Glomerular visceral epithelial cell (primary cell): ENCODE data around the gene ANO7.

Source experiments
- DNase-seq: peaks from one replicate; pipeline ENCODE4 v3.0.0-alpha.2; 2016; ENCODE audit errors: extremely low spot score

Gene ANO7

GRCh38 chr2:241158546-241158900 lies 30.0 kb upstream of the ANO7 start:
- DNase-seq, result no peak

DNA sequence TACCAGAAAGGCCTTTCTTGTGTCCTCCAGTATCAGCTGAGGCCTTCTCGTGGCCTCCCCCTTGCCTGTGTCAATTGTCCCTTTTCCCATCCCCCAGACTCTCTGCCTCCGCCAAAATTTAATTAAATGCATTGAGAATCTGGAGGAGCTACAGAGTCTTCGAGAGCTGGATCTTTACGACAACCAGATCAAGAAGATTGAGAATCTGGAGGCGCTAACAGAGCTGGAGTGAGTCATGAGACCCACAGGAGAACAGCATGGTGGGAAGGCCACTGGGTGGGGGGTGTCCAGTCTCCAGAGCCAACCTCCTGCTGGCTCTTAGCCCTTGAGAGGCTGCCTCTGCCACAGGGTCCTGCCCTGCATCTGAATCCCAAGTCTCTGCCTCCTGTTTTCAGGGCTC lies 29.4 kb upstream of the ANO7 start:
- DNase-seq, result no peak

DNA sequence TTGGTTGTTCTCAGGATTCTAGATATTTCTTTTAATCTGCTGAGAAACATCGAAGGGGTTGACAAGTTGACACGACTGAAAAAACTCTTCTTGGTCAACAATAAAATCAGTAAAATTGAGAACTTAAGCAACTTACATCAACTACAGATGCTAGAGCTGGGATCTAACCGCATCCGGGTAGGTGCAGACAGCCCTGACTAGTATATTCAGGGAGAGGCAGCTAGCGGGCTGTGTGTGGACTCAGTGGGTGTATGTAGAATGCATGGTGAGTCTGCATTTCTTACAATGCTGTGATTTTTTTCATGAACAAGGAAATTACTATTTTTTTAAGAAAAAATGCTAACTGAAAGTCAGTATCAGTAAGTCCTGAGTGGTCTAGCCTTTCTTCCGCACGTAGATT lies 28.2 kb upstream of the ANO7 start:
- no peak for DNase-seq

DNA sequence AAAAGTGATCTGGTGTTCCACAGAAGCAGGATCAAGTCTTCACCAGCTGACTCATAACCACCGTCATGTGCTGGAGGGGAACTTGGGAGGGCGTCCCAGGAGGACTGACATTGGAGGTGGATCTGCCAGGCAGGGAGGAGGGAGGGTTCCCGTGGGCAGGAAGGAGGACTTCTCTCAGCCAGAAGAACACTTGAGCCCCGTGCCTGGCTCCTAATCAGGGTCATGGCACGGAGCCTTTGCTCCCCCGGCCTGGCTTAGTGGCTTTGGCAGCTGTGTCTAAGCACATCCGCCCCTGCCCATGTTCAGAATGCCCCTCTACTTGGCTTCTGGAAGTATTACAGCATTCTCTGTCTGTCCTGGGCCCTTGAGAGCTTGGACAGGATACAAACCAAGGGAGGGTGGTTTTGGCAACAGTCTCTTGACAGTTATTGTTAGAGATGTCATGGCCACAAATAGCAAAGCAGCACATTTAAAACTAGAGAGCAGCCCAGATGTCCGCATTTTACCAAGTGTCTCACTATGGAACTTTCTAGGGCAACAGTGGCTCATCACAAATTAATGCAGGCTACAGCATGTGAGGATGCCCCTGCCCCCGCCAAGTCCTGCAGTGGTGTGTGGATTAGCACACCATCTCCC lies 26.7 kb upstream of the ANO7 start:
- peak; percentile 25 for DNase-seq

DNA sequence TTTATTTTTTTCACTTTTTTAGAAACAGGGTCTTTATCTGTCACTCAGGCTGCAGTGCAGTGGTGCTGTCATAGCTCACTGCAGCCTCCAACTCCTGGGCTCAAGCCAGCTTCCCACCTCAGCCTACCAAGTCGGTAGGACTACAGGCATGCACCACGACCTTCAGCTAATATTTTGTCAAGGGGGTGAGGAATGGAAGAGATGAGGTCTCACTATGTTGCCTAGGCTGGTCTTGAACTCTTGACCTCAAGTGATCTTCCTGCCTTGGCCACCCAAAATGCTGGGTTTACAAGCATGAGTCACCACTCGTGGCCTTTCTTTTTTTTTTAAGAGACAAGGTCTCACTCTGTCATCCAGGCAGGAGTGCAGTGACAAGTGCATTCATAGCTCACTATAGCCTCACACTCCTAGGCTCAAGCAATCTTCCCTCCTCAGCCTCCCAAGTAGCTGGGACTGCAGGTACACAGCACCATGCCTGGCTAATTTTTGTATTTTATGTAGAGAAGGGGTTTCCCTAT lies 24.8 kb upstream of the ANO7 start:
- DNase-seq, result no peak

DNA sequence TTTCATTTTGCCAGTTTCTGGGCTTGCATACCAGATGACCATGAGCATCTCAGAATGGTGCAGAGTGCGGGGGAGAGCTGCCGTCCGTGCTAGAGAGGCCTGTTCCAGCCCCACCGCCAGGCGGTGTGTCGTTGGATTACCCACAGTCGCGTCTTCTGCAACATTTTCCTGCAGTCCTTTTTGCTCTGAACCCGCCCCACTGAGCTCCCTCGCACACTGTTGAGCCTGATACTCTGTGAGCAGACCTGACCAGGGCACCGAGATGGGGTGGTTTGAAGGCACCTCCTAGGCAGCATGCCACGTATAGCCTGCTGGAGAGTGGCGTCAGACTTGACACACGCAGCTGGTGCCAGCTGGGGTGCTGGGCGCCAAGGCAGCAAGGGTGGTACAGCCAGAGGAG lies 20.1 kb upstream of the ANO7 start:
- no peak for DNase-seq

DNA sequence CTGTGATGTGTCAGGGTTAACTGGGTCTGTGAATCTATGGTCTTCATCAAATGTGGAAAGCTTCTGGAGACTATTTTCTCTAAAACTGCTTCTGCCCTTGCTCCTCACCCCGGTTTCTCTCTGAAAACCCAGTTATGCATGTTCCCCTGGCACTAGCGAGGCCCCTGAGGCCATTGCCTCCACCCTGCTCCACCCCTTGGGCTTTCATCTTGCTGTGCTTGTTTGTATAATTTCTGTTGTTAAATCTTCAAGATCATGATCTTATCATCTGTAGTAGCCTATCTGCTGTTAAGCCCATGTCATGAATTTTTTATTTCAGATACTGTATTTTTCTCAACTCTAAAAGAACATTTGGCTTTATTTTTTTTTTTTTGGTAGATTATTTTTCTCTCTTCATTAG lies 14.9 kb upstream of the ANO7 start:
- no peak for DNase-seq

- DNase-seq, result no peak
Observed at GRCh38 chr2:241177526-241178334, 10.7 kb upstream of the ANO7 start.

- no peak for DNase-seq
Observed at GRCh38 chr2:241178961-241179360, 9.5 kb upstream of the ANO7 start.

DNA sequence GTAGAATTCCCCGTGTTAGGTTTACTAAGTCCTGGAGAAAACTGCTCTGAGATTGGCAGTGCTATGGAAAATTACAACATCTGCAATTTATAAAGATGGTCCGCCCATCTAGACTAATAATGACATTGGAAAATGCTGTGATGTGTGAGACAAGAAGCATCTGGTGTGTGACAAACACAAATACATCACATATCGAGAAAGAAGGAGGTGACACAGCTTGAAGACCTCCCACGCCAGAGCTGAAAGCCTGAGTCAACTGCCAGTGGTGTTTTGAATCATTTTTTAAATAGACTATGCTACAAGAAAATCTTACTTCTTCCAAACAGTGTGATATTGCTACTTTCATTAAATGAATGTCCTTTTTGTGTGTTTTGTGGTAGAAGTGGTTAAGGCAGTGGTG lies 8.6 kb upstream of the ANO7 start:
- no peak for DNase-seq

DNA sequence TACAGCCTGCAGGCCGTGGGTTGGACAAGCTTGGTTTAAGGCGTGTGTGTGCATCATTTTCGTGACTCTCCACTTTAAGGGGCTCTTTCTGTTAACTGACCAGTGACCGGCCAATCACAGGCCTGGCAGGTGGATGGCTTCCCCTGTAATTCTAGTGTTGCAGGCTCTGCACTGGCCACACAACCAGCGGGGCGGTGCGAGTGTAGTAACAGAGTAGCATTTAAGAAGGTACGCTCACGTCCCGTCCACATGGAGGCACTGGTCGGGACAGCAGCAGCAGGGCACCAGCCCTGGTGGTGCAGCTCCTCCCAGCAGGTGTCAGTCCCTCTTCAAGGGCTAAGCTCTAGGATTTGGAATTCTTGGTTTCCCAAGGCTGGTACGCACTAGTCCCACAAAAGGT lies 8.0 kb upstream of the ANO7 start:
- no peak for DNase-seq

DNA sequence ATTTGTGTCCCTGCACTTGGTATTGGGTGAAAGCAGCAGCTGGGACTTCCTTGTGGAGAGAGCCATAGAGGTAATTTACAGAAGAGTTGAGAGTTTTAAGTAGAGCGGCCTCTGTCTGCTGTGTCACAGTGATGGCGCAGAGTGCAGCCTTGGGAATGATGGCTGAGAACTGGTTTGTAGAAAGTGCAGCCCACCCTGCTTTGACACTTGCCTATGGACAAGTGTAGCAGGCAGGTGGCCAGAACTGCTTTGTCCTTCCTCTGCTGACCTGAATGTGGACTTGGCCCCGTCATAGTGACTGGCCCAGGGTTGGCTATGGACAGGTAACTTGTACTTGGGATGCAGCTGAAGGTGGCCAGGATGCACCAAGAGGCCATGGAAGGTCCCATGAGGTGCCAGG lies 6.4 kb upstream of the ANO7 start:
- DNase-seq, result no peak

DNA sequence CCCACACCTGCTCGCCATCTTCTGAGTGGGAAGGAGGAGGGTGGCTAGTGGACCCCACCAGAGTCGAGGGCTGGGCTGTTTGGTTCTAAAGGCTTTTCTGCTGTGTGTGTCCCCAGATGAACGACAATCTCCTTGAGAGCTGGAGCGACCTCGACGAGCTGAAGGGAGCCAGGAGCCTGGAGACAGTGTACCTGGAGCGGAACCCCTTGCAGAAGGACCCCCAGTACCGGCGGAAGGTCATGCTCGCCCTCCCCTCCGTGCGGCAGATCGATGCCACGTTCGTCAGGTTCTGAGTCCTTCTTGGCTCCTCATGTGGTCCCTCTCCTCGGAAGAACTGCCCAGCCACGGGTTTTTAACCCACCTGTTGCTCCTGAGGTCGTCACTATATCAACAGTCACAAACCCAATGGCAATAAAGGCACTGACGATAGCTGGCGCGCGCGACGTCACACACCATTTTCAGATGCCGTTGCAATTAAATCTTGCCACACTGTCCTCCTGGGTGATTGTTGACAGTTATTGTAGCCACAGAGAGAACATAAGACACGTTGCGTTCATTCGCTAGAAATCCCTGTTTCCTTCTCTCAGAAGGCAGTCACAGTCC lies 5.8 kb upstream of the ANO7 start:
- no peak for DNase-seq

- no peak for DNase-seq
Observed at GRCh38 chr2:241183221-241183620, 5.3 kb upstream of the ANO7 start.

GRCh38 chr2:241184901-241185300 lies 3.6 kb upstream of the ANO7 start:
- DNase-seq, result no peak

- DNase-seq, result no peak
Observed at GRCh38 chr2:241185961-241186360, 2.5 kb upstream of the ANO7 start.

DNA sequence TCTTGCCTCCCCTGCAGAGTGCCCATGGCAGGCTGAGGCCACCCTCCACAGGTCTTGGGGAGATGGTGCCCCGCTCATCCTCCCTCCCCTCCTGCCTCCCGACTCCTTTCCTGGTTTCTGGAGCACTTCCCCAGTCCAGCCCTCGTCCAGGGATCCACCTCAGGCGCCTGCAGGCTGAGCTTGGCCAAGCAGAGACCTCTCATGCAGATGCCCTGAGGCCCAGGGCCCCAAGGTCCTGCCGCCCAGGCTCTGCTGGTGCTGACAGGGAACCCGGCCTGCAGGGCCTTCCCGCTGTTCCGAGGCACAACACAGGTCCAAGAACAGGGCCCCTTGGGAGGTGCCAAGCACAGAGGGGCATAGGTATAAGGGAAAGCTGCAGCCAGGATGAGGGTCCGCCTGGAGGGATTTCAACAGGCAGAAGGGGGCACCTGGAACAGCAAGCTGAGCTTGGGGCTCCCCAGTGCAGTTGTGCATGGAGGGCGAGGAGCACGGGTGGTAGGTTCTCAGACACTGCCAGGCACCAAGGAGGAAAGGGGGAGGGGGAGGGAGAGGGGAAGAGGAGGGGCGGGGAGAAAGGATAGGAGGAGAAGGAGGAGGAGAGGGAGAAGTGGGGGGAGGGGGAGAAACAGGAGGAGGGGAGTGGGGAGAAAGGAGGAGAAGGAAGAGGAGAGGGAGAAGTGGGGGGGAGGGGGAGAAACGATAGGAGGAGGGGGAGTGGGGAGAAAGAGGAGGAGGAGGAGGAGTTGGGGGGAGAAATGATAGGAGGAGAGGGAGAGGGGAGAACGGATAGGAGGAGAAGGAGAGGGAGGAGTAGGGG lies 1.2 kb upstream of the ANO7 start:
- DNase-seq, result no peak

DNA sequence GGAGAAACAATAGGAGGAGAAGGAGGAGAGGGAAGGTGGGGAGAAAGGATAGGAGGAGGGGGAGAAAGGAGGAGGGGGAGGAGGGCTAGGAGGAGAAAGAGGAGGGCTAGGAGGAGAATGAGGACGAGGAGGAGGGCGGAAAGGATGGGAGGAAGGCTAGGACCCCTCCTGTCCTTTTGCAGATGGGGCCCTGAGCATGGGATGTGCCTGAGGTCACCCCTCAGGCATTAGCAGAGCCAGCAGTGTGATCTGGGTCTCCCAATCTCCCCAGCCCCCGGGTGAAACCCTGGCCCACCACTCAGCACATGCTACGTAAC lies 601 bp upstream of the ANO7 start:
- no peak for DNase-seq

- DNase-seq, result no peak
Observed at GRCh38 chr2:241189093-241189855, 797 bp downstream of the ANO7 start.

DNA sequence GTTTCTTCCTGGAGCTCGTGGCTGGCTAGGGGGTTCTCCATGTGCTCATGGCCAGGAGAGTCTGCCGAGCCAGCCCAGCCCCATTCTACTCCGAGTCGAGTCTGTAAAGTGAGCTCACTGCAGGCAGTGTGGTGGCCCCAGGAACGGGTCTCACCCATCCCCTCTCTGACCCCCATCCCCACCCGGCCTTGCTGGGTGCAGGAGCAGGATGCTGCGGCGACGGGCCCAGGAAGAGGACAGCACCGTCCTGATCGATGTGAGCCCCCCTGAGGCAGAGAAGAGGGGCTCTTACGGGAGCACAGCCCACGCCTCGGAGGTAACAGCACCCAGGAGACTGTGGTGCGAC lies 1.4 kb downstream of the ANO7 start:
- DNase-seq, result no peak

DNA sequence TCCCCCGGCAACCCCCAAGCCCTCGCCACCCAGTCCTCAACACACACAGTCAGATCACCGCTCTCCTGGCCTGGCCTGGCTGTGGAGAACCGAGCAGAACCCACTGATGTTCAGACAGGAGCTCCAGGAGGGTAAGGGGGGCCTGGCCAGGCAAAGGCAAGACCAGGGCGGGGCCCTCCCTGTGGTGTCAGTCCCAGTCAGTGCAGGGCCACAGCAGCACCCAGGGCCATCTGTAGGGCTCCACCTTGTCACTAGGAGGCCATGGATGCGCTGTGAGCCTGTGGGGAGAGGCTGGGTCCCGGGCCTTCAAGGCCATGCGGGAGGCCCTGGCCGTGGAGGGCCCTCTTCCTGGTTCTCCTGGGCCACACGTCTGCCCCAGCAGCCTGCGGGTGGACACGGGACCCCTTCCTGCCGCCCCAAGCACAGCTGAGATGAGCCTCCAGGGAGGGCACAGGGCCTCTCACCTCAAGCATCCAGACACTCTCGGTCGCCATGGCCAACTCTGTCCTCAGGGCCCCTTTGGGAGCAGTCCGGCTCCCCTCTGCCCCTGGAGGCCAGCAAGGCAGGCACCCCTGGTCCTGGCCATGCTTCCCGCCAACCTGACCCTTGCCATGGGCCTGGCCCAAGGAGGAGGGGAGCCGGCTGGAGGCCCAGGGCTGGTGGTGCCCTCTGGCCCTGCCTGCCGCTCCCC lies 2.0 kb downstream of the ANO7 start:
- no peak for DNase-seq
